ENCODE results near the gene CSF1. TPM values are rescaled to one million over a fixed set of nuclear protein-coding genes. Genes with fewer than 3 reads are reported as not detected.

Gene CSF1
- total and polyA plus RNA-seq, 2 experiments from 2014 or later, result 1.4 to 3.5 TPM

- no peak for TF ChIP-seq ZNF462 (CRISPR knock-in tag; IDR thresholded peaks at IDR 0.05)
- TF ChIP-seq STAT1 (IDR thresholded peaks at IDR 0.05; ENCODE audit: unreplicated experiment), result no peak
- TF ChIP-seq EZH2 (IDR thresholded peaks at IDR 0.05; ENCODE audit: low read depth, unreplicated experiment), result no peak
- TF ChIP-seq CTCF (conservative IDR thresholded peaks at IDR 0.05; ENCODE audit: low read depth in 2 of 2), result no peak
- TF ChIP-seq CREB1 (CRISPR knock-in tag; IDR thresholded peaks at IDR 0.05; ENCODE audit: low read depth), result no peak
Observed at GRCh38 chr1:109901141-109901523, 9.5 kb upstream of the CSF1 start (continued).

DNA sequence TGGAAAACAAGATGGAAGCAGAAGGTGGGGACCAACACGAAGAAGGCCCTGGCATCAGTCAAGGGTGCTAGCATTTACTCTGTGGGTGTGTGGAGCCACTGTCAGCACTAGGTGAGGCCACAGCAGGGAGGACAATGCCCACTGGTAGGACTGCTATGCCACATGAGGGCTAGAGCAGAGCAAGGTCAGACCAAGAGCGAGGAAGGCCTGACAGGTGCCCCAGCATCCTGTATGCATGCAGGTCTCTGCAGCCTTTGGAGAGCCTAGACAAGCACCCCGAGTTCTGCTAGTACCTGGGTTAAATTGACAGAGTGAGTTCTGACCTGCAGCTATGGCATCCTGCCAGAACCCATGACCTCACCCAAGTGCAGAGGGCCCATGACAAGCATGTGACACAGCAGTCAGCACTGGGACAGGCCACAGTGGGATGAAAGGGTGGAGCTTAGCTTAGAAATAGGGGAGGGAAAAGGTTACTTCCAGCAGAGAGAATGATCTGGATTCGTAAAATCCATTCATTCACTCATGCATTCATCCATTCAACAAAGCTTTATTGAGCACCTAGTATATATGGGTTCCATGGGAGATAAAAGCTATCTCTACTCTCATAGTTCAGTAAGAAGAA is 9.0 kb upstream of the CSF1 start:
- peaks cover 8% of the 10 kb centered on the region for H3K27me3 Mint-ChIP-seq (ENCODE audit: insufficient read depth, low read depth, poor library complexity)
- no peaks in the 10 kb centered on the region for H4K20me1 ChIP-seq (replicated peaks; ENCODE audit: insufficient read depth)
- no peaks in the 10 kb centered on the region for H3F3A ChIP-seq (replicated peaks; ENCODE audit: low read depth)
- ATAC-seq, result no peak
- H2AFZ ChIP-seq, result no peak overlapping the region
- H3K27ac Mint-ChIP-seq, result no peak overlapping the region
- no peaks in the 10 kb centered on the region for H3K79me2 ChIP-seq (replicated peaks; ENCODE audit: insufficient read depth)
- H3K9me2 ChIP-seq (ENCODE audit: insufficient read depth), result no peaks in the 10 kb centered on the region
- H3K36me3 ChIP-seq (ENCODE audit: insufficient read depth), result no peaks in the 10 kb centered on the region
- H3K27ac ChIP-seq (ENCODE audit: low read depth), result no peak overlapping the region
- no peaks in the 10 kb centered on the region for H3K27me3 ChIP-seq (ENCODE audit: insufficient read depth)
- H3K36me3 Mint-ChIP-seq (ENCODE audit: low read depth), result no peaks in the 10 kb centered on the region
- H3K9me3 Mint-ChIP-seq, result no peaks in the 10 kb centered on the region
- no peaks in the 10 kb centered on the region for H3K4me1 ChIP-seq (ENCODE audit: insufficient read depth)
- no peak for DNase-seq (ENCODE audit: low spot score)
- no peak overlapping the region for H3K4me3 ChIP-seq
- H3K4me3 Mint-ChIP-seq, result no peak overlapping the region
- H3K4me2 ChIP-seq, result no peak overlapping the region
- peaks cover 3% of the 10 kb centered on the region; the same call in 2 of the 3 replicates for H3K4me1 Mint-ChIP-seq
- TF ChIP-seq POLR2AphosphoS5 (IDR thresholded peaks at IDR 0.05; ENCODE audit: low read depth) (no peak), JUNB (IDR thresholded peaks at IDR 0.05; ENCODE audit: unreplicated experiment) (no peak), ZNF114 (CRISPR knock-in tag; IDR thresholded peaks at IDR 0.05) (no peak), ETS1 (IDR thresholded peaks at IDR 0.05) (no peak), CREB1 (CRISPR knock-in tag; IDR thresholded peaks at IDR 0.05; ENCODE audit: low read depth) (no peak), REST (IDR thresholded peaks at IDR 0.05; ENCODE audit: unreplicated experiment) (no peak)

All from GM23338 (cell line).